H9 (cell line): ENCODE results near the gene ARMS2. TPM values are rescaled to one million over a fixed set of nuclear protein-coding genes. Genes with fewer than 3 reads are reported as not detected.

Source experiments
- DNase-seq: peaks from one replicate; pipeline ENCODE4 v3.0.0-alpha.2; 2017
- H2AFZ ChIP-seq: one replicate; pipeline ENCODE4 v1.6.1; 2013; ENCODE audit warnings: mild to moderate bottlenecking, low read length, control low read depth, moderate library complexity
- H2AK5ac ChIP-seq: 2 replicates; pipeline ENCODE4 v1.6.1; 2013; ENCODE audit warnings: low read length, control low read depth, mixed read lengths; ENCODE audit not compliant: insufficient read length
- H2BK120ac ChIP-seq: one replicate; pipeline ENCODE4 v1.6.1; 2013; ENCODE audit warnings: low read depth, mild to moderate bottlenecking, low read length, control low read depth, inconsistent platforms; ENCODE audit not compliant: poor library complexity, severe bottlenecking
- H2BK12ac ChIP-seq: 2 replicates; pipeline ENCODE4 v1.6.1; 2013; ENCODE audit warnings: low read length, control low read depth, mixed read lengths, low read depth; ENCODE audit not compliant: insufficient read length
- H2BK15ac ChIP-seq: 2 replicates; pipeline ENCODE4 v1.6.1; 2013; ENCODE audit warnings: low read depth, low read length, control low read depth
- H2BK20ac ChIP-seq: one replicate; pipeline ENCODE4 v1.6.1; 2013; ENCODE audit warnings: low read depth, mild to moderate bottlenecking, low read length, control low read depth, inconsistent platforms; ENCODE audit not compliant: poor library complexity, severe bottlenecking
- H2BK5ac ChIP-seq: 2 replicates; pipeline ENCODE4 v1.6.1; 2013; ENCODE audit warnings: low read length, control low read depth, mixed read lengths; ENCODE audit not compliant: insufficient read length
- H3K14ac ChIP-seq: 2 replicates; pipeline ENCODE4 v1.6.1; 2013; ENCODE audit warnings: low read length, control low read depth; ENCODE audit not compliant: insufficient read depth
- H3K18ac ChIP-seq: 2 replicates; pipeline ENCODE4 v1.6.1; 2013; ENCODE audit warnings: low read depth, mild to moderate bottlenecking, mixed read lengths, low read length, control low read depth; ENCODE audit not compliant: insufficient read length
- H3K23ac ChIP-seq: 2 replicates; pipeline ENCODE4 v1.6.1; 2013; ENCODE audit warnings: low read length, control low read depth, mixed read lengths, low read depth; ENCODE audit not compliant: insufficient read length
- H3K23me2 ChIP-seq: 2 replicates; pipeline ENCODE4 v1.6.1; 2013; ENCODE audit warnings: low read depth, mild to moderate bottlenecking, mixed read lengths, low read length, control low read depth; ENCODE audit not compliant: insufficient read length, poor library complexity, severe bottlenecking
- H3K27ac ChIP-seq: 2 replicates; pipeline ENCODE4 v1.5.1; 2013; ENCODE audit warnings: low read length, control low read depth, mixed read lengths, low read depth; ENCODE audit not compliant: insufficient read length
- H3K27me3 ChIP-seq: 2 replicates; pipeline ENCODE4 v1.6.1; 2013; ENCODE audit warnings: low read length, control low read depth, inconsistent platforms; ENCODE audit not compliant: insufficient read depth
- H3K4ac ChIP-seq: 2 replicates; pipeline ENCODE4 v1.6.1; 2013; ENCODE audit warnings: low read depth, mild to moderate bottlenecking, control low read depth, inconsistent platforms, low read length, moderate library complexity
- H3K4me1 ChIP-seq: 2 replicates; pipeline ENCODE4 v1.6.1; 2013; ENCODE audit warnings: low read length, control low read depth, inconsistent platforms; ENCODE audit not compliant: insufficient read depth
- H3K4me2 ChIP-seq: 2 replicates; pipeline ENCODE4 v1.6.1; 2013; ENCODE audit warnings: low read length, control low read depth, mixed read lengths; ENCODE audit not compliant: insufficient read length, insufficient read depth
- H3K56ac ChIP-seq: 2 replicates; pipeline ENCODE4 v1.6.1; 2013; ENCODE audit warnings: low read depth, mild to moderate bottlenecking, mixed read lengths, low read length, control low read depth; ENCODE audit not compliant: insufficient read length
- H3K79me1 ChIP-seq: 2 replicates; pipeline ENCODE4 v1.6.1; 2013; ENCODE audit warnings: low read depth, mild to moderate bottlenecking, moderate library complexity, low read length, control low read depth, inconsistent platforms; ENCODE audit not compliant: insufficient read depth, poor library complexity, severe bottlenecking
- H3K79me2 ChIP-seq: 2 replicates; pipeline ENCODE4 v1.6.1; 2013; ENCODE audit warnings: low read length, control low read depth, inconsistent platforms; ENCODE audit not compliant: insufficient read depth
- H3K9ac ChIP-seq: 2 replicates; pipeline ENCODE4 v1.6.1; 2013; ENCODE audit warnings: low read length, control low read depth, mixed read lengths; ENCODE audit not compliant: insufficient read length; ENCODE audit errors: extremely low read depth
- H3K9me3 ChIP-seq: one replicate; pipeline ENCODE4 v1.6.1; 2013; ENCODE audit warnings: low read depth, low read length, inconsistent platforms; ENCODE audit not compliant: control insufficient read depth
- H3T11ph ChIP-seq: one replicate; pipeline ENCODE4 v1.6.1; 2013; ENCODE audit warnings: mild to moderate bottlenecking, low read length, control low read depth, inconsistent platforms
- H4K20me1 ChIP-seq: one replicate; pipeline ENCODE4 v1.6.1; 2013; ENCODE audit not compliant: control insufficient read depth, insufficient read length, insufficient read depth
- H4K5ac ChIP-seq: 2 replicates; pipeline ENCODE4 v1.6.1; 2013; ENCODE audit warnings: low read depth, mild to moderate bottlenecking, mixed read lengths, low read length, control low read depth; ENCODE audit not compliant: insufficient read length
- H4K8ac ChIP-seq: replicated peaks from 2 replicates; pipeline ENCODE4 v1.6.1; 2013; ENCODE audit warnings: low read length, control low read depth, mixed read lengths, low read depth; ENCODE audit not compliant: insufficient read length
- H4K91ac ChIP-seq: 2 replicates; pipeline ENCODE4 v1.6.1; 2013; ENCODE audit warnings: low read depth, mild to moderate bottlenecking, moderate library complexity, mixed read lengths, low read length, control low read depth; ENCODE audit not compliant: insufficient read length
- H3K27ac Mint-ChIP-seq, 3 experiments: 2 replicates in 2 of 3; 3 replicates in 1 of 3; pipeline ENCODE4 v1.8.0; 2020 to 2021; ENCODE audit warnings: mixed read lengths in 3 of 3, mild to moderate bottlenecking in 1 of 3, moderate library complexity in 1 of 3
- H3K27me3 Mint-ChIP-seq: 2 replicates; pipeline ENCODE4 v1.8.0; 2021; ENCODE audit warnings: low read depth, mild to moderate bottlenecking, moderate library complexity, mixed read lengths
- H3K36me3 Mint-ChIP-seq, 3 experiments: 2 replicates in 2 of 3; 3 replicates in 1 of 3; pipeline ENCODE4 v1.8.0; 2020 to 2021; ENCODE audit warnings: low read depth in 3 of 3, mixed read lengths in 3 of 3; ENCODE audit not compliant: insufficient read depth in 1 of 3
- H3K4me1 Mint-ChIP-seq, 2 experiments: 2 replicates each; pipeline ENCODE4 v1.8.0; 2020; ENCODE audit warnings: mixed read lengths in 2 of 2
- H3K4me3 Mint-ChIP-seq, 2 experiments: 2 replicates in 1 of 2; 3 replicates in 1 of 2; pipeline ENCODE4 v1.8.0; 2020 to 2021; ENCODE audit warnings: mild to moderate bottlenecking in 2 of 2, mixed read lengths in 2 of 2, moderate library complexity in 1 of 2
- H3K9me3 Mint-ChIP-seq, 2 experiments: 2 replicates in 1 of 2; 3 replicates in 1 of 2; pipeline ENCODE4 v1.8.0; 2020; ENCODE audit warnings: mild to moderate bottlenecking in 2 of 2, mixed read lengths in 2 of 2, moderate library complexity in 1 of 2
- CTCF ChIP-seq: fragments of 200-600 bp; sonication (generic); conservative IDR thresholded peaks from 3 replicates; pipeline ENCODE4 v1.8.0; 2021; ENCODE audit warnings: antibody characterized with exemption, mild to moderate bottlenecking
- WGBS: extraction: QIAGEN DNeasy Blood & Tissue Kit; methylation state at CpG from one replicate; pipeline ENCODE4 v1.1.7; 2013; ENCODE audit warnings: missing lambda C conversion rate, low lambda C conversion rate, mixed read lengths; ENCODE audit not compliant: insufficient read length; ENCODE audit errors: extremely low coverage; 5-methylcytosine and 5-hydroxymethylcytosine counted together
- total RNA-seq: library from RNA; stranded (reverse); gene quantifications from 2 replicates; pipeline ENCODE4 v1.2.1, GENCODE V29; 2021

The ARMS2 gene
- total RNA-seq, 1 experiment from 2014 or later = not detected

DNA sequence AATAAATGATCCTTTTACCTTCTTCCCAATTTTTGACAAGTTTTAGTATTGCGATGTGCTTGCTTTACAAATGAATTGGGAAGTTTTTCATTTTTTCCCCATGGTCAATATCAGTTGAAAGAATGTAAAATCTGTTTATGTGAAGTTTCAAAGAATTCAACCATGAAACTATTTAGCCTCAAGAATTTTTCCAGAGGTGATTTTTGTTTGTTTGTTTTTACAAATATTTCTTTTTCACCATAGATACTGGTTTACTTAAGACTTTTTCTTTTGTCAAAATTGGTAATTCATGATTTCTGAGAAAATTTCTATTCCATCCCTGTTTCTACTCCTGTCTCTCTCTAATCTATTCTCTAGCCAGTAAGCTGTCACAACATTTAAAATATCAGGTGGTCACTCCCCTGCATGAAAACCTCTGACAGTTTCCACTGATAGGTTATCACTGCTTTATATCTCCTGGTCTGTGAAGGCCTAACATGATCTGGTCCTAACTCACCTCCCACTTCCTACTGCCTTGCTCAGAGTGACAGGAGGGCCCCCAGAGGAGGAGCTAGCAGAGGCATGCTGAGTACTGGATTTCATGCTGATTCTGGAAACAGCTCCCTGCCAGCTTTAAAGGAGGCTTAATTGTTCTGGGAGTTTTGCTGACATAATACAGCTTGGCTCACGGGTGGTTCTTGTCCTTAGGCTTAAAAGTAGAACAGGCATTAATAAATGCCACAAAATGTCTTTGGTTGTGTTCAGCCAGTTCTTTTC lies 7.6 kb upstream of the ARMS2 start:
- H2AK5ac ChIP-seq = no peak overlapping the region
- no peaks in the 10 kb centered on the region for H3K23me2 ChIP-seq
- H3K79me1 ChIP-seq = no peaks in the 10 kb centered on the region
- H3K9ac ChIP-seq = no peak overlapping the region
- H2AFZ ChIP-seq = no peak overlapping the region
- no CpG with 5 or more reads among the region's 2 CpGs for WGBS
- no peak overlapping the region for H3K4me2 ChIP-seq
- no peak overlapping the region for H4K91ac ChIP-seq
- H2BK5ac ChIP-seq = no peak overlapping the region
- no peak overlapping the region for H3K27ac Mint-ChIP-seq
- peaks cover 0 to 9% of the 10 kb centered on the region in 2 experiments; a peak in 3 of 4 replicates for H3K4me1 Mint-ChIP-seq
- peaks cover 2 to 6% (median 3%) of the 10 kb centered on the region in 3 experiments; a peak in 5 of 7 replicates for H3K36me3 Mint-ChIP-seq
- no peak overlapping the region for H2BK120ac ChIP-seq
- no peak overlapping the region for H2BK15ac ChIP-seq
- no peak overlapping the region for H3K4me3 Mint-ChIP-seq
- H3K27me3 Mint-ChIP-seq = peaks cover 6% of the 10 kb centered on the region
- H2BK20ac ChIP-seq = no peak overlapping the region
- H3K23ac ChIP-seq = no peak overlapping the region
- H3K79me2 ChIP-seq = no peaks in the 10 kb centered on the region
- H4K8ac ChIP-seq = no peak overlapping the region
- no peaks in the 10 kb centered on the region for H3K4me1 ChIP-seq
- no peak overlapping the region for H3T11ph ChIP-seq
- TF ChIP-seq CTCF = no peak
- no peak overlapping the region for H4K5ac ChIP-seq
- H3K18ac ChIP-seq = no peak overlapping the region
- H3K9me3 Mint-ChIP-seq = peaks cover 14 to 20% of the 10 kb centered on the region in 2 experiments
- H3K14ac ChIP-seq = no peak overlapping the region
- no peak overlapping the region for H3K4ac ChIP-seq
- no peaks in the 10 kb centered on the region for H3K27me3 ChIP-seq
- no peak for DNase-seq
- H3K27ac ChIP-seq = no peak overlapping the region
- no peak overlapping the region for H2BK12ac ChIP-seq
- H3K9me3 ChIP-seq = no peaks in the 10 kb centered on the region
- H4K20me1 ChIP-seq = no peaks in the 10 kb centered on the region
- no peak overlapping the region for H3K56ac ChIP-seq
